Peyer's patch (tissue), 4 donors: Measurements from ENCODE around the gene CRNKL1.

Experiments
- POLR2A ChIP-seq, 2 donors: fragments of 450-650 bp; IDR thresholded peaks; one replicate each; pipeline ENCODE4 v1.5.1; 2017; ENCODE audit warnings: antibody characterized with exemption in 2 of 2, mild to moderate bottlenecking in 2 of 2, moderate library complexity in 2 of 2
- TF ChIP-seq, protein P1 (sequence below), 6 experiments: fragments of 450-650 bp in 4 of 6; fragments of 200-600 bp in 2 of 6; sonication (generic) in 1 of 6; IDR thresholded peaks; one replicate each; pipeline ENCODE4 v1.5.1; 2017 to 2019; ENCODE audit warnings: antibody characterized with exemption in 6 of 6, mild to moderate bottlenecking in 3 of 6, moderate library complexity in 1 of 6

DNA sequence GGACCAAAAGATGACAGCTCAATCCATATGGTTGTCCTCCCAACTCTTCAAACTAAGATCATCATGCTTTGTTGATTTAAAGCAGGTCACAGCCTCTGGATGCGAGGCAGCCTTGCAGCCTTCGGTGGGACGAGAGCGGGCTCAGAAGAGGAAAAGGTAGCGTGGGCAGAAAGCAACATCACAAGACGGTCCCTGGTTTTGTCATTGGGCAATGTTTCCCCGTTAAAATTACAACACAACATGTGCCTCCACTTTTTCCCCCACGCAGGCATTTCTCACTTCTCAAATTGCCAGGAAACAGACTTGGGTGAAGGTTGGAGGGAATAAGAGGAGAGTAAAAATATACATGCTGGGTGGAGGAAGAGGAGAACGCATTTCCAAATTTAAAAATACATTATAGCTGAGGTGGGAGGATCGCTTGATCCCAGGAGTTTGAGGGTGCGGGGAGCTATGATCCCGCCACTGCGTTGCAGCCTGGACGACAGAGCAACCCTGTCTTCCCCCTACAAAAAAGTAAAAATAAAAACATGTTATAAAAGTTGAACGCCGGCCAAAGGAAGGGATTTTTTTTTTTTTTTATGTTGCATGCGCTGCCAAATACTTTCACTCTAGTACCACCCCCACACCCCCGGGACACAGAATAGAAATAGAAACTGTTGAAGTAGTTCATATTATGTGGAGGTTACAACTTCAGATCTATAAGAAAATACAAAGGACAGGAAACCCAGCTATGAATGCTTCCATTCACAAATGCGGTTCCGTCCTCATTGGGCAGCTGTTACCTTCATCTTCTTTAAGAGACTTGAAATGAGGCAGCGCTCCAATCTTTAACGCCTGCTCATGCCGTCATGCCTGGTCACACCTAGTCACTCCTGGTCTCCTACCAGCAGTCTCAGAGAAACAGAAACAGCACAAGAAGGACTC, 49.0 kb downstream of the CRNKL1 start:
- TF ChIP-seq, protein P1, sequence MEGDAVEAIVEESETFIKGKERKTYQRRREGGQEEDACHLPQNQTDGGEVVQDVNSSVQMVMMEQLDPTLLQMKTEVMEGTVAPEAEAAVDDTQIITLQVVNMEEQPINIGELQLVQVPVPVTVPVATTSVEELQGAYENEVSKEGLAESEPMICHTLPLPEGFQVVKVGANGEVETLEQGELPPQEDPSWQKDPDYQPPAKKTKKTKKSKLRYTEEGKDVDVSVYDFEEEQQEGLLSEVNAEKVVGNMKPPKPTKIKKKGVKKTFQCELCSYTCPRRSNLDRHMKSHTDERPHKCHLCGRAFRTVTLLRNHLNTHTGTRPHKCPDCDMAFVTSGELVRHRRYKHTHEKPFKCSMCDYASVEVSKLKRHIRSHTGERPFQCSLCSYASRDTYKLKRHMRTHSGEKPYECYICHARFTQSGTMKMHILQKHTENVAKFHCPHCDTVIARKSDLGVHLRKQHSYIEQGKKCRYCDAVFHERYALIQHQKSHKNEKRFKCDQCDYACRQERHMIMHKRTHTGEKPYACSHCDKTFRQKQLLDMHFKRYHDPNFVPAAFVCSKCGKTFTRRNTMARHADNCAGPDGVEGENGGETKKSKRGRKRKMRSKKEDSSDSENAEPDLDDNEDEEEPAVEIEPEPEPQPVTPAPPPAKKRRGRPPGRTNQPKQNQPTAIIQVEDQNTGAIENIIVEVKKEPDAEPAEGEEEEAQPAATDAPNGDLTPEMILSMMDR (IDR thresholded peaks at IDR 0.05) = no peak
- no peak for TF ChIP-seq POLR2A (IDR thresholded peaks at IDR 0.05)
